Peyer's patch (tissue), 4 donors: ENCODE data around the gene CIZ1. TPM values are rescaled to one million over a fixed set of nuclear protein-coding genes. Genes with fewer than 3 reads are reported as not detected.

Experiments
- DNase-seq, 3 donors: peaks; one replicate each; pipeline ENCODE4 v3.0.0-alpha.2; 2017 to 2019
- H3K27ac ChIP-seq, 4 donors: fragments of 200-600 bp; sonication (generic); one replicate each; pipeline ENCODE4 v1.5.1; 2016 to 2019
- H3K27me3 ChIP-seq, 2 donors: fragments of 200-600 bp; sonication (generic); one replicate each; pipeline ENCODE4 v1.5.1; 2019
- H3K36me3 ChIP-seq, 3 donors: fragments of 200-600 bp; sonication (generic); one replicate each; pipeline ENCODE4 v1.5.1; 2016 to 2019
- H3K4me1 ChIP-seq, 4 donors: fragments of 200-600 bp; sonication (generic); one replicate each; pipeline ENCODE4 v1.5.1; 2016 to 2019
- H3K4me3 ChIP-seq, 4 donors: fragments of 200-600 bp; sonication (generic); 1 replicate in 3 of 4; 2 replicates in 1 of 4; pipeline ENCODE4 v1.5.1; 2016 to 2019; ENCODE audit warnings: mild to moderate bottlenecking in 1 of 4
- H3K9me3 ChIP-seq, 4 donors: fragments of 200-600 bp; sonication (generic); one replicate each; pipeline ENCODE4 v1.5.1; 2016 to 2019; ENCODE audit warnings: mild to moderate bottlenecking in 1 of 4
- POLR2A ChIP-seq, 2 donors: fragments of 450-650 bp; IDR thresholded peaks; one replicate each; pipeline ENCODE4 v1.5.1; 2017; ENCODE audit warnings: antibody characterized with exemption in 2 of 2, mild to moderate bottlenecking in 2 of 2, moderate library complexity in 2 of 2
- total RNA-seq, 4 donors: library from RNA; depleted of rRNA; stranded (reverse); fragments of >200 nt; gene quantifications; one replicate each; pipeline ENCODE4 v1.1.0, GENCODE V29; 2016
- TF ChIP-seq, protein P1 (sequence below), 6 experiments: fragments of 450-650 bp in 4 of 6; fragments of 200-600 bp in 2 of 6; sonication (generic) in 1 of 6; IDR thresholded peaks; one replicate each; pipeline ENCODE4 v1.5.1; 2017 to 2019; ENCODE audit warnings: antibody characterized with exemption in 6 of 6, mild to moderate bottlenecking in 3 of 6, moderate library complexity in 1 of 6

CIZ1 gene
- total RNA-seq, 4 donors from 2014 or later = 52.2 to 144 (median 95.3) TPM

DNA sequence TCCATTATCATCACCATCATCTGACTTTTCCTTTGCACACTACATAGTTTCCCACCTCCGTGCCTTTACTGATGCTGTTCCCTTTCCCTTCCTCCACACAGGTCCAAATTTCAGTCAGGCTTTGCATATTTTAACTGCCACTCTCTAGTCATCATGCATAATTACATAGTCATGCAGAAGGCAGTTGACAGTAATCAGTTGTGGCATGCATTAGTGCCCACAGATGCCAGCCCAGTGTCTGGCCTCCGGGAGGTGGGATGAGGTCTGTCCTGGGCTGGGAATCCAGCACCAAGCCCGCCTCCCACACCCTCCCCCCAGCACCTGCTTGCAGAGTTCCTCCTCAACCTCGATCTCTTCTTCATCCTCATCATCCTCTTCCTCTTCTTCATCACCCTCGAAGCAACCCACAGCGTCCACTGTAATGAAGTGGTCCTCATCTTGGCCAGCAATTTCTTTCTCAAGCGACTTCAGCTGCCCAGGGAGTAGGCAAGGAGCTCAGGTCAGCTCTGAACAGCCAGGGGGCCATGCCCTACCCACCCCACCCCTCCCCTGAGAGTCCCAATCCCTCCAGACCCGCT, 22.6 kb downstream of the CIZ1 start:
- H3K27ac ChIP-seq = no peak overlapping the region
- DNase-seq = no peak
- H3K9me3 ChIP-seq = no peaks in the 10 kb centered on the region
- no peak overlapping the region for H3K4me3 ChIP-seq
- no peaks in the 10 kb centered on the region for H3K27me3 ChIP-seq
- H3K4me1 ChIP-seq = no peaks in the 10 kb centered on the region
- peaks cover 0 to 76% (median 0%) of the 10 kb centered on the region in 3 donors for H3K36me3 ChIP-seq
- no peak for TF ChIP-seq POLR2A (IDR thresholded peaks at IDR 0.05)
- TF ChIP-seq, protein P1, sequence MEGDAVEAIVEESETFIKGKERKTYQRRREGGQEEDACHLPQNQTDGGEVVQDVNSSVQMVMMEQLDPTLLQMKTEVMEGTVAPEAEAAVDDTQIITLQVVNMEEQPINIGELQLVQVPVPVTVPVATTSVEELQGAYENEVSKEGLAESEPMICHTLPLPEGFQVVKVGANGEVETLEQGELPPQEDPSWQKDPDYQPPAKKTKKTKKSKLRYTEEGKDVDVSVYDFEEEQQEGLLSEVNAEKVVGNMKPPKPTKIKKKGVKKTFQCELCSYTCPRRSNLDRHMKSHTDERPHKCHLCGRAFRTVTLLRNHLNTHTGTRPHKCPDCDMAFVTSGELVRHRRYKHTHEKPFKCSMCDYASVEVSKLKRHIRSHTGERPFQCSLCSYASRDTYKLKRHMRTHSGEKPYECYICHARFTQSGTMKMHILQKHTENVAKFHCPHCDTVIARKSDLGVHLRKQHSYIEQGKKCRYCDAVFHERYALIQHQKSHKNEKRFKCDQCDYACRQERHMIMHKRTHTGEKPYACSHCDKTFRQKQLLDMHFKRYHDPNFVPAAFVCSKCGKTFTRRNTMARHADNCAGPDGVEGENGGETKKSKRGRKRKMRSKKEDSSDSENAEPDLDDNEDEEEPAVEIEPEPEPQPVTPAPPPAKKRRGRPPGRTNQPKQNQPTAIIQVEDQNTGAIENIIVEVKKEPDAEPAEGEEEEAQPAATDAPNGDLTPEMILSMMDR (IDR thresholded peaks at IDR 0.05) = no peak

- Histone ChIP-seq H3K9me3 (no peaks in the 10 kb centered on the region), H3K27ac (no peak overlapping the region), H3K4me1 (no peaks in the 10 kb centered on the region), H3K36me3 (peaks cover 0 to 81% (median 0%) of the 10 kb centered on the region in 3 donors), H3K4me3 (no peak overlapping the region), H3K27me3 (no peaks in the 10 kb centered on the region)
- no peak for DNase-seq
- TF ChIP-seq POLR2A (IDR thresholded peaks at IDR 0.05) = no peak
- TF ChIP-seq, protein P1 (IDR thresholded peaks at IDR 0.05) = no peak
These were observed 24.2 kb downstream of the CIZ1 start for GRCh38 chr9:128167209-128167608.

DNA sequence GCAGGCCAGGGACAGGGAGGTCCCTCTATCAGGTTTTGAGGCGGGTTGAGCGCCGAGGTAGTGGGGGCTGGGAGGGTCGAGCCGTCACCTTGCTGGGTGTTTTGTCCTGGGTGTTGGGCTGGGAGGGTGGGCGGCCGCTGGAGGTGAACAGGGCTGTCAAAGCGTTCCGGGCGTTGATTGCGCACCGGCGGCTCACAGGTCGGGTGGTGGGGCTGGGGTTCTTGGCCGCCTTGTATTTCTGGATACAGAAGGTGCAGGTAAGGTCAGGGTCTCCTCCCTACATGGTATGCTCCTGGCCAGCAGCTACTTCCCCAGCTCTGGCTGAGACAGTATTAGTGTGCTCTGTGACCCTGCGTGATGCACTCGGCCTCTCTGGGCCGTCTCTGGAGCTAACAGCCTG, 25.2 kb downstream of the CIZ1 start:
- no peak overlapping the region for H3K4me3 ChIP-seq
- no peaks in the 10 kb centered on the region for H3K27me3 ChIP-seq
- no peaks in the 10 kb centered on the region for H3K4me1 ChIP-seq
- peaks cover 0 to 80% (median 0%) of the 10 kb centered on the region in 3 donors for H3K36me3 ChIP-seq
- no peak for TF ChIP-seq POLR2A (IDR thresholded peaks at IDR 0.05)
- no peak for DNase-seq
- H3K9me3 ChIP-seq = no peaks in the 10 kb centered on the region
- H3K27ac ChIP-seq = no peak overlapping the region

- Histone ChIP-seq H3K27me3 (no peaks in the 10 kb centered on the region), H3K27ac (no peak overlapping the region), H3K4me1 (no peaks in the 10 kb centered on the region), H3K4me3 (no peak overlapping the region), H3K36me3 (peaks cover 0 to 63% (median 0%) of the 10 kb centered on the region in 3 donors), H3K9me3 (no peaks in the 10 kb centered on the region)
- no peak for DNase-seq
- no peak for TF ChIP-seq POLR2A (IDR thresholded peaks at IDR 0.05)
- TF ChIP-seq, protein P1 (IDR thresholded peaks at IDR 0.05) = no peak
These were observed 27.0 kb downstream of the CIZ1 start for GRCh38 chr9:128164307-128164885.

DNA sequence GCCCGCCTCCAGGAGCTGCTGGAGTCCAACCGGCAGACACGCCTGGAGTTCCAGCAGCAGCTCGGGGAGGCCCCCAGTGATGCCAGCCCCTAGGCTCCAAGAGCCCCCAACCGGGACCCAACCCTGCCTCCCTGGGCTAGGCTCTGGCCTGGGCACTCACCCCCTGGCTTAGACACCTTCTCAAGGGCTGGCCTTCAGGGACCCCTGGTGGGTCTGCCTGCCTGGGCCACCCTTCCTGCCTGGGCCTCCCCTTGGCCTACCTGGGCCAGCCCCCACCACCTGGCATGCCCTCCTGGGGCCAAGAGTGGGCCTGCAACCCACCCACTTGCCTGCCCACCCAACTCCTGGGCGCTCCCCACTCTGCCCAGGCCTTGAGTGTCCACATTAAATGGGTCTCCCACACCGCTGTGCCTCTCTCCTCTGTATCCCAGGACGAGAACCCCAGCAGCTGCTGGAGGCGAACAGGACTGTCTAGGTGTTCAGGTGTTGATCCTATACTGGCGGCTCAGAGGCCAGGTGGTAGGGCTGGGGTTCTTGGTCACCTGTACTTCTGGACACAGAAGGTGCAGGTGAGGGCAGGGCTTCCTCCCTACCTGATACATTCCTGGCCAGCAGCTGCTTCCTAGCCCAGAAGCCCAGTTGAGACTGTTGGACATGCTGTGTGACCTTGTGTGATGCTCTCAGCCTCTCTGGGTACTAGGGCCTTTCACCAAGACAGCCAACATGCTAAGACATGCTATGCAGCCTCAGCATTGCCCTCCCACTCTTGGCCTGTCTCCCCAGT, 27.7 kb downstream of the CIZ1 start:
- H3K9me3 ChIP-seq = no peaks in the 10 kb centered on the region
- TF ChIP-seq, protein P1 (IDR thresholded peaks at IDR 0.05) = no peak
- TF ChIP-seq POLR2A (IDR thresholded peaks at IDR 0.05) = no peak
- H3K4me3 ChIP-seq = no peak overlapping the region
- H3K27me3 ChIP-seq = no peaks in the 10 kb centered on the region
- H3K4me1 ChIP-seq = no peaks in the 10 kb centered on the region
- no peak overlapping the region for H3K27ac ChIP-seq
- peaks cover 0 to 56% (median 0%) of the 10 kb centered on the region in 3 donors for H3K36me3 ChIP-seq
- no peak for DNase-seq

DNA sequence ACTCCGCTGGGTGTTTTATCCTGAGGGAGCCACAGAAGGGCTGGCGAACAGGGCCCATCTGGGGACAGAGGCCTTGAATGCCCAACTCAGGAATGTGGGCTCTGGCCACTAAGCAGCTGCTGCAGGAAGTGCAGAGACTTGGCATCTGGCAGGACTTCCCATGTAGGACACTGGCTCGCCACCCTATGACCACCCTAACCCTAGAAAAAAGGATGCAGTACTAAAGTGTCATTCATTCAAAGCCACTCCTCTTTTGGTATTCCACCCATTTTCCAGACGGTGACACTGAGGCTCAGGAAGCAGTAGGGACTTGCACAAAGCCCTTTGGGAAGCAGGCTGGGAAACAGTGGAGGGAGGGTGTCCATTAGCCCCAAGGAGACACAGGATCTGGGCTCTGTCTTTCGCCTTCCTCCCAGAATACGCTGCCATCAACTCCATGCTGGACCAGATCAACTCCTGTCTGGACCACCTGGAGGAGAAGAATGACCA, 28.3 kb downstream of the CIZ1 start:
- DNase-seq = no peak
- no peaks in the 10 kb centered on the region for H3K27me3 ChIP-seq
- TF ChIP-seq, protein P1 (IDR thresholded peaks at IDR 0.05) = no peak
- no peak for TF ChIP-seq POLR2A (IDR thresholded peaks at IDR 0.05)
- no peaks in the 10 kb centered on the region for H3K9me3 ChIP-seq
- H3K4me3 ChIP-seq = no peak overlapping the region
- H3K36me3 ChIP-seq = peaks cover 0 to 49% (median 0%) of the 10 kb centered on the region in 3 donors
- H3K4me1 ChIP-seq = no peaks in the 10 kb centered on the region
- no peak overlapping the region for H3K27ac ChIP-seq
